ENCODE data around the gene ATP13A2. TPM values are rescaled to one million over a fixed set of nuclear protein-coding genes. Genes with fewer than 3 reads are reported as not detected.
"Not testable (repeated sequence)": the region's sequence is repeated elsewhere in the genome, so short reads cannot be mapped to it uniquely, and the experiment has no call there.

The ATP13A2 gene
- polyA plus RNA-seq, 12 donors = 11.8 to 36.6 (median 17.3) TPM; not detected in 1

DNA sequence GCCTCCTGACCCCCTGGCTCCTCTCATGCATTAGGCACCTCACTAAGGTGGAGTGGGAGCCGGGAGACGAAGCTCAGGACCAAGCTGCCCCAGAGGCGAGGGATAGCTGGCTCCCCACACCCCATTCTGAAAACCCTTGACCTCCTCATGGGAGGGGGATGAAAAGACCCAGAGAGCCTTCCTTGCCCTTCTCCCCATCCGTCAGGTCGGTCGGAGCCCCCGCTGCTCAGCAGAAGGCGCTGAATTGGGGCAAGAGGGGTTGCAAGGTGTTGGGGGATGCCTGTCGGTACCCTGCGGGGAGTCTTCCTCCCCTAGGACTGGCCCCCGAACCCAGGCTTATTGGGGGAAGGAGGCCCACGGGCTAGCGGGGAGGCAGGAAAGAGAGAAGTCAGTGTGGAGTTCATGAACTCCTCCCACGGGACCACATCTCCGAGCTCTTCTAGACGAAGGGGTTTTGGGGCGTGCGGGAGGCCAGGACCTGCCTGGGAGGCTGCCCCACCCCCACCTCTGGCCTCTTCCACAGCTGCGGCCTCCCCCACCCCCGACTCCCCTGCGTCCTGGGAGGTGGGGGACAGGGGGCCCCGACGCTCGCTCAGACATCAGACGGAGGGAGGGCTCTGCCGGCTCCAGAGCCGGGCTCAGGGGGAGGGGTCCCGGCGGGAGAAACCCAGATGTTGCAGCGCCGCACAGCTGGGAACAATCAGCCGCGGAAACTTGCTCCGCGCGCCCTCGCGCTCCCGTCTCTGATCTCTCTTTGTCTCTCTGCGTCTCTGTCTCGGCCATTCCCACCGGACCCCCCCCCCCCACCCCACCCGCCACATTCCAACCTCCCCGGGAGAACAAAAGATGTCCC is 32.0 kb downstream of the ATP13A2 start:
- DNase-seq = no peak

DNA sequence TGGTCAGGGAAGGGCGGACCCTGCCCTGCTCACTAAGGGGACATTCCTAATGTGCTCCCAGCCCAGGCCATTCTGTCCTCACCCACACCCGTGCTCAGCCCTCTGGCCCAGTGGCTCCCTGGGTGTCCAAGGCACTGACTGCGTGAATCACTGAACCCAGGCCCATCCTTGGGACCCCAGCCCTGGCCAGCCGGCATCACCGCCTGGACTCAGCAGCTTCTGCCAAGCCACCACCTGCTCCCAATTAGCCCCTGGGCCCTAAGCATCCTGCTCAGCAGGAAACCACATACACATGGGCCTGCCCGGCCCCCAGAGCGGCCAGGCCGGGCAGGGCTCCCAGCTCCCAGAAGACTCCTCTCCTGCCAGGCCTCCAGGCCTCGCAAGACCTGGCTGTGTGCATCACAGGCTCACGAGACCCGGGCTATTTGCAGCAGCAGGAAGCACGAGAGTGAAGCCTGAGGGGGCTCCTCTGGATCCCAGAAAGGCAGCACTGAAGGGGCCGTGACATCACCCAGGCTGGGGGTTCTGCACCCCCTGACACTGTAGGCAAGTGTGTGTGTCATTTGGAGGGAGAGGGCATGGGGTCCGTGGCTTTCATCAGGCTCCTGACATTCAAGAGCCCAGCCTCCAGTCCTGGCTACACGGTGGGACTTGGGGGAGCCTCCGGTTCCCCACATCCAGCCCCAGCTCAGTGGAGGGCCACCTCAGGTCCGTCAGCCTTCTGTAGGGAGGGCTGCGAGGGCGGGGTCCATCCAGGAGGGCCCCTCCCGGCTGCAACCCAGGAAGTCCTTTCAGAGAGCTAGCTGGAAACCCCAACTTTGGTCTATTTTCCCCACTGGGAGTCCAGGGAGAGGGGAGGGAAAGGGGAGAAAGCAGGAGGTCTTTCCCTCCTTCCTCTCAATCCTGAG is 32.9 kb downstream of the ATP13A2 start:
- DNase-seq = no peak

DNA sequence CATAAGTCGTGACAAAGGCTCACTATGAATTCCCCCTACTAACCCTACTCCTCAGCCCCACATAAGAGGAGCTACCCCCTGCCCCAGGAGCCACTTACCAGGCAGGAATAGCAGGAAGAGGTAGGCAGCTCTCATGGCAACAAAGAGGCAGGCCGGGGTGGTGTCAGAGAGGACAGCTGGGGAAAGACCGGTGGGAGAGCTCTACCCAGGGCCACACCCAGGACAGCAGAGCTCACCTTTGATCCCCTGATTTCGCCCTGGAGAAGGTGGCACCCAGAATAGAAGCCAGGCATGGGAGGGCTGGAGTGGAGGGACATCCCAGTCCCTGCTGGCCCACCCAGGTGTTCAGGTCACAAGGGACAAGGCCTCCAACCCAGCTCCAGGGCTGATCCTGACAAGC is 33.6 kb downstream of the ATP13A2 start:
- DNase-seq = no peak

GRCh38 chr1:16977377-16977776 is 34.4 kb downstream of the ATP13A2 start:
- DNase-seq = no peak

- DNase-seq = no peak
Observed at GRCh38 chr1:16976966-16977365, 34.8 kb downstream of the ATP13A2 start.

DNA sequence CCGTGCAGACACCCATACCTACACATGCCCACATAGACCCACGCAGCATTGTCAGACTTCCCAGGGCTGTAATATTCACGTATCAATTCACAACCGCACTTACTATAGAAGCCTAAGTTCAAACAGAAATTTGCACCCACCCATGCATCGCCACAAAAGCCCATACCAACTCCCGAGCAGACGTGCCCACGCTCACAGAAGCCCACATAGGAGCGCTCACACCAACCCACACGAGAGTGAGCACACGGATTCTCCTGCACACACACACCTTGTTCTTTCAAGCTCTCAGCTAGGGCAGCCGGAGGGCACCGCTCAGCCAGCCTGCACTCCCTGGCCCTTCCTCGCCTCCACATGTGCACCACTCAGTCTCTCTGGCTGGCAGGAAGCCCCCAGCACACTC is 35.9 kb downstream of the ATP13A2 start:
- no peak for DNase-seq

DNA sequence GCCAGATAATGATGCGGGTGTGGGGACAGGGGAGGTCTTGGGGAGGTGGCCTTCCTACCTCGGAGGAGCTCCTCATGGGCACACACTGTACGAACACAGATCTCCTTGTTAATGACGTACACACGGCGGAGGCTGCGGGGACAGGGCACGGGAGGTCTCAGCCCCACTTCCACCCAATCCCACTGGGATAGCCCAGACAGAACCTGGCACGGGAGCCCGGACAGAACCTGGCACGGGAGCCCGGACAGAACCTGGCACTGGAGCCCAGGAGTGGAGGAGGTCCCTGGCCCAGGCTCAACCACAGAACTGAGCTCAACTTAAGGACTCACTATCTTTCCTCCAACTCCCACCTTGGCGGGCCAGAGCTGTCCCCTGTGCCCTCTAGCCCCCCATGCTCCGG is 36.5 kb downstream of the ATP13A2 start:
- DNase-seq = no peak

- DNase-seq = no peak
Observed at GRCh38 chr1:16973215-16973614, 38.5 kb downstream of the ATP13A2 start.

DNA sequence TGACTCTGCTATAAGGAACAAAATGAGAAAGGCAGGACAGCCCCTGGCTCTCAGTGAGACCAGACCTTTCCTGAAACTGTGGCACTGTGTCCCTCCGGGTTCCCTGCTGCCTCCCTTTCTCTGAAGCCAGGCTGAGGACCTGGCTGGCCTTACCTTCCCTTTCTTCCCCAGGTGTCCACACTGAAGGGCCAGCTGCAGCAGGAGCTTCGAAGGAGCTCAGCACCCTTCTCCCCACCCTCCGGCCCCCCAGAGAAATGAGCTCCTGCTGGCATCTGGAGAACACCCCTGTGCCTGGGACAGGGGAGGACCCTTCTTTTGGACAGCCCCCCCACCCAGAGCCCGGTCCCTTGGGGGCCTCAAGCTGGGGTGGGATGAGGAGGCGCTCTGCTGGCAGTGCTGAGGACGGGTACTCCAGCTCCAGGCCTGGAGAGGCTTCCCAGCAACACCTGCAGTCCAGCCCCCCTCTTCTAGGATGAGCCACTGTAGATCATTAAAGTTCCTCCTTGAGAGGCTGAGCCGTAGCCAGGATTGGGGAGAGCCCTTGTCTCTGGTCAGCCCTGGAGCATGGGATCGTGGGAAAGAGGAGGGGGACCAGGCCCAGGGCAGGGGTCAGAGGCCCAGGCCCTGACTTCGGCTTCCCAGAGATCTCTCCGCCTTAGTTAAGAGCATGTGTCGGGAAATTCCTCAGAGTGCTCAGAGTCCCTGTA is 39.4 kb downstream of the ATP13A2 start:
- DNase-seq = no peak

DNA sequence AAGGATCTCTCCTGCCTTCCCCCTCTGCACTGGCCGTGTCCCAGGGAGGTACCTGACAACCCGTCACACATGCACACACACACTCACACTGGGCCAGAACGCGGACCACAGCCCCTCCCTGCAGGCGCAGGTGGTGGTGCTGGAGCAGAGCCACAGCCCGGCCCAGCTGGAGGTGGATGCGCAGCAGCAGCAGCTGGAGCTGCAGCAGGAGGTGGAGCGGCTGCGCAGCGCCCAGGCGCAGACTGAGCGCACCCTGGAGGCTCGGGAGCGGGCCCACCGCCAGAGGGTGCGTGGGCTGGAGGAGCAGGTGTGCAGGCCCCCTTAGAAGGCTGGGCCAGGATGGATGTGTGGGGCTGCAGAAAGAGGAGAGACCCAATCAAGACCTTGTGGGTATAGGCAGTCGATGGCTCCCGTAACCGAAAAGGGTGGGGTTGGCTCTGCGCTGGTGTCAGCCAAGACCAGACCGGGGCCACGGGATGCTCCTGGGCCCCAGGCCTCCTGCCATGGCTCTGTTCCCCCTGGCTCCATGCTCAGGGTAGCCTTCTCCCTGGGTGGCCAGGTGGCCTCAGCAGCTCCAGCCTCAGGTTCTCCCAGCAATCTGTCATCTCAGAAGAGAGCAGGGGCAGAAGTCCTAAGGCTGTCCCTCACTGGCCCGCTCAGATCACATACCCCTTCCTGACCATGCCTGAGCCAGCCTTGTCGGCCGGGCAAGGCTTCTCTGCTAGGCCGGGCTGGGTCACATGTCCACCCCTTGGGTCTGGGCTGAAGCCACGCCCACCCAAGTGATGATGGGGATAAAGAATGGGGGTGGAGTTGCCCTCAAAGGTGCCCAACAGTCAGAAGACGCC is 40.2 kb downstream of the ATP13A2 start:
- DNase-seq = no peak

- DNase-seq = no peak
Observed at GRCh38 chr1:16970132-16970910, 41.4 kb downstream of the ATP13A2 start.

GRCh38 chr1:16969651-16970050 is 42.1 kb downstream of the ATP13A2 start:
- DNase-seq = no peak

DNA sequence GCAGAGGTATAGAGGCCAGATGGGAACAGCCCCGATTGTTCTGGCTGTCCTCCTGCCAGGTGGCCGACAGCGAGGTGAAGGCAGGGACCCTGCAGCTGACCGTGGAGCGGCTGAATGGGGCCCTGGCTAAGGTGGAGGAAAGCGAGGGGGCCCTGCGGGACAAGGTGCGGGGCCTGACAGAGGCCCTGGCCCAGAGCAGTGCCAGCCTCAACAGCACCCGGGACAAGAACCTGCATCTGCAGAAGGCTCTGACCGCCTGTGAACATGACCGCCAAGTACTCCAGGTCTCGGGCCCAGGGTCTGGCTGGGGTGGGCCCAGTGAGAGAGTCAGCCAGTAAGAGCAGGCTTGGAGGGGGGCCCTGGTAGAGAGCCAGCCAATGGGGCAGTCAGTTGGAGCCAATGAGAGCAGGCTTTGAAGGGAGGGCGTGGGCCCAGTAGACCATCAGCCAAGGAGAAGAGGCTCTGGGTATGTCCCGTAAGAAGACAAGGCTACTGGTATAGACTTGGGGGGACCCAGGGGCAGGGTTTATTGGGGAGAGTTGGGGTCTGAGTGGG is 42.6 kb downstream of the ATP13A2 start:
- DNase-seq = no peak

DNA sequence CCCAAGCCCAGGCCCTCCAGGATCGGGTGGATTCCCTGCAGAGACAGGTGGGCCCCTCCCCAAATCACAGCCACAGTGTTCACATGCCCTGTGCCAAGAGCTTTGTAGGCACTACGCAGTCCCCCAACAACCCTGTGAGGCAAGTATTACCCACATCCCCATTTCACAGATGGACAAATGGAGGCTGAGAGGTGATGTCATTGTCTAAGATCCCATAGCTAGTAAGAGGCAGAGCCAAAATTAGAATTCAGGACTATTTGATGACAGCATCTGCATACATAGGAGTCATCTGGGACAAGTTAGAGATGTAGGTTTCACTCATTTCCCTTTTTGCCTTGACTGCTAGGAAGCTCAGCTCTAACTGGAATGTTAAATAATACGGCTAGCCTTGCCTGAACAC is 43.4 kb downstream of the ATP13A2 start:
- no peak for DNase-seq

DNA sequence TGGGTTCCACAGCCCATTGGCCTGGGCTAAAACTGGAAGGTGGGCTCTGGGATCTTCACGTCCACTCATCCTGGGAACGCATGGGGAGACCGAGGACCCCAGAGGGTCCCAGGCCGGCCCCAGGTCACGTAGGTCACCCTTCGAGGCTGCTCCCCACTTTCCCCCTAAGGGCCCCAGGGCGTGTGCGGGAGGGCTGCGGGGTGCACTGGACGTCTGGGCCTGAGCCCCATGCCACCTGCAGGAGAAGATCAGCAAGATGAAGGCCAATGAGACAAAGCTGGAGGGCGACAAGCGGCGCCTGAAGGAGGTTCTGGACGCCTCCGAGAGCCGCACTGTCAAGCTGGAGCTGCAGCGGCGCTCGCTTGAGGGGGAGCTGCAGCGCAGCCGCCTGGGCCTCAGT is 43.8 kb downstream of the ATP13A2 start:
- no peak for DNase-seq

DNA sequence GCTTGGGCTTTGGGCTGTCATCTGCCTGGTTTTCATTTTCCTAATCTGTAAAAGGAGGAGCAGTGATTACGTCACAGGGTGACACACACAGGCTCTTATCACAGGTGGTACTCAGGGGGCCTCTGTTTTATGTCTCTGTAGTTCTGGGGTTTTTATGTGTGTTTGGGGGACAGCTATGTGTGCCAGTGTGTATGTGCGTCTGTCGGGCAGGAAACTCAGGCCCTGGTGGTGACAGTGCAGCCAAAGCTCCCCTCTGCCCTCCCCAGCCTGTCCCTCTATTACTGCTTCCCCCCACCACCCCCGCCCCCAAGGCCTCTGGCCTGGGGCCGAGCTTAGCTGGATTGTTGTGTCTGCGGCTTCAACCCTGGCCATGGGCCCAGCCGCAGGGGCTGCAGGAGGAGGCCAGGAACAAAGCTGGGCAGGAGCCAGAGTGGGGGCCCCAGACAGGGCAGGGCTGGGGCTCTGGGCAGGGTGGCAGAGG is 44.6 kb downstream of the ATP13A2 start:
- DNase-seq = peak; percentile 63

DNA sequence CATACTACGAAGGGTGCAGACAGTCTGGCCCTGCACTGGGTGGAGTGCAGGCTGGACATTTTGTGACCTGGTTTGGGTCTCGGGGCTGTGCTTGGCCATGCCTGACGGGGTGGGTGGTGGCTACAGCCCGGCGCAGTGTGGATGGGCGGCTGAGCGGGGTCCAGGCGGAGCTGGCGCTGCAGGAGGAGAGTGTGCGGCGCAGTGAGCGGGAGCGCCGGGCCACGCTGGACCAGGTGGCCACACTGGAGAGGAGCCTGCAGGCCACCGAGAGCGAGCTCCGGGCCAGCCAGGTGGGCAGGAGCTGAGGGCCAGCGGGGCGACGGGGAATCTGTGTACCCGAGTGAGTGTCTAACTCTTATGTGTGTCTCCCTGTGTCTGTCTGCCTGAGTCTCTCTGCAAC is 45.4 kb downstream of the ATP13A2 start:
- DNase-seq = no peak

DNA sequence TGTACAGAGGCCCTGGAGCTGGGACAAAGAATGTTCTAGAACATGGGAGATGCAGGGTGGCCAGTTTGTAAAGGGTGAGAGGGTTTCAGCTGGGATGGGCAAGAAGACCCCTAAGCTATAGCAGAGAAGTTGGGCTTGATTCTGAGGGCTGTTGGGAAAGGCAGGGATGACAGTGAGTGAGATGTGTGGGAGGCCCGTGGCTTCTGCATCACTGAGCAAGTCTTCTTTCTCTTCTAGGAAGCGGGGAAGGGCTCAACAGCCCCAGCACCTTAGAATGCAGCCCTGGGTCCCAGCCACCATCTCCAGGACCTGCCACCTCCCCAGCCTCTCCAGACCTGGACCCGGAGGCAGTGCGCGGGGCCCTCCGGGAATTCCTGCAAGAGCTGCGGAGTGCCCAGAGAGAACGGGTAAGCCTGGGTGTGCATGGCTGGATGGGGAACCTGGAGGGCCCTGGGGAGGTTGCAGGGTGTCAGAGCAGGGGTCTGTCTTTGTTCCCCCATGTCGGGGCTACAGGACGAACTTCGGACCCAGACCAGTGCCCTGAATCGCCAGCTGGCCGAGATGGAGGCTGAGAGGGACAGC is 46.2 kb downstream of the ATP13A2 start:
- DNase-seq = no peak

GRCh38 chr1:16964169-16964568 is 47.6 kb downstream of the ATP13A2 start:
- DNase-seq = not testable (repeated sequence)

All from muscle of arm (tissue), 12 donors.